Activated gamma-delta T cell treated with Interleukin-2 at 50 U/mL for 16 hours (primary cell): ENCODE data around the gene PYGB.
"Not testable (repeated sequence)": the region's sequence is repeated elsewhere in the genome, so short reads cannot be mapped to it uniquely, and the experiment has no call there.

Experiments
- DNase-seq: peaks from one replicate; pipeline ENCODE4 v3.0.0-alpha.2; 2020

The PYGB gene

DNA sequence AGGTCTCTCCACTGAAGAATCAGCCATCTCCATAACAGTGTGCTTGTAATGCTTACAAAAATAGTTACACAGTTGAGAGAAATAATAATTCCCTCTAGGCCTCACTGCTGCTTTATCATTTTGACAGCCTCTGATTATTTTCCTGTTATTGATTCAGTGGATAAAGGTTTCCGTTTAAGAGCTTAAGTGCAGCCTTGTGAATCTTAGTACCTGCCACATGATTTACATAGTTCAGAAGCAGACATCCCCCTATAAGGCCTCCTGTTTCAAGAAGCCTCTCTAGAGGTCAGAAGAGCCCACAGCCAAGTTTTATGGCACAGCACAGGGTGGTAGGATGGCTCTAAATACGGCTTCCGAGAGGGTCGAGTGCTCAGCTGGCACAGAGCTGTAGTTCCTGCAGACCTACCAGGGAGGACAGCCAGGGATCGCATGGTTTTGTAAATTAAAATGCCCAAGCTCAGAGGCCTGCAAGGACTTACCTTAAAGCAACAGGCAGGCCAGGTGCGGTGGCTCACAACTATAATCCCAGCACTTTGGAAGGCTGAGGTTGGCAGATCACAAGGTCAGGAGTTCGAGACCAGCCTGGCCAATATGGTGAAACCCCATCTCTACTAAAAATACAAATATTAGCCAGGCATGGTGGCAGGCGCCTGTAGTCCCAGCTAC lies 17.6 kb upstream of the PYGB start:
- DNase-seq: no peak

DNA sequence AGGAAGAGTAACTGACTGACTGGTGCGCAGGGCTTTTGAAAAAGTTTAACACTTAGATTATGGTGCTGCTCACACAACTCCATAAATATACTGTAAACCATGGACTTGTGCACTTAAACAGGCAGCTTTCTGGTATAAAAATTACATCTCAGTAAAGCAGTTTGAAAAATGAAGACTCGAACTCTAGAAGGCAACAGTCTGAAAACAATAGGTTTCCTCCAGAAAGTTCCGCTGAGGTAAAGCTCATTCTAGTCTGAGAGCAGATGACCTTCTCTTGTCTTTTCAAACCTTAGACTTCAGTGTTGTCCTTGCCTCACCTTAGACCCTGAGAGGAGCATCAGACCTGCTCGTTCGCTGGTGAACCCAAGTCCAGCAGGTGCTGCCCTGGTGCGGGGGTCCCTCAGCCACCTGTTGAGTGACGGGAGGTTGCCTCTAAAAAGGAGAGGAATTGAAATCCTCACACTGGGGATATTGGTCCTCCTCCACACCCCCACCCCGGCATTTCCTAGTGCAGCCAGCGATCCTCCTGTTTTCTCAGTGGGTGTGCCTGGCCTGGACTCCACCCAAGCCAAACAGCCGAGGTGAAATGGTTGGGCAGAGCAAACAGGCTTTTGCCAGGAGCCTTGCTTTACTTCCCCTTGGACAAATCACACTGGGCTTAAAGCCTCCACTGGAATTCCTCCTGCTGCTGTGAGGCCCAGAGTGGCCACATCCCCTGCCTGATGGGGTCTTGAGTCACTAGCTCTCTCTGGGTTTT lies 14.7 kb upstream of the PYGB start:
- no peak for DNase-seq

DNA sequence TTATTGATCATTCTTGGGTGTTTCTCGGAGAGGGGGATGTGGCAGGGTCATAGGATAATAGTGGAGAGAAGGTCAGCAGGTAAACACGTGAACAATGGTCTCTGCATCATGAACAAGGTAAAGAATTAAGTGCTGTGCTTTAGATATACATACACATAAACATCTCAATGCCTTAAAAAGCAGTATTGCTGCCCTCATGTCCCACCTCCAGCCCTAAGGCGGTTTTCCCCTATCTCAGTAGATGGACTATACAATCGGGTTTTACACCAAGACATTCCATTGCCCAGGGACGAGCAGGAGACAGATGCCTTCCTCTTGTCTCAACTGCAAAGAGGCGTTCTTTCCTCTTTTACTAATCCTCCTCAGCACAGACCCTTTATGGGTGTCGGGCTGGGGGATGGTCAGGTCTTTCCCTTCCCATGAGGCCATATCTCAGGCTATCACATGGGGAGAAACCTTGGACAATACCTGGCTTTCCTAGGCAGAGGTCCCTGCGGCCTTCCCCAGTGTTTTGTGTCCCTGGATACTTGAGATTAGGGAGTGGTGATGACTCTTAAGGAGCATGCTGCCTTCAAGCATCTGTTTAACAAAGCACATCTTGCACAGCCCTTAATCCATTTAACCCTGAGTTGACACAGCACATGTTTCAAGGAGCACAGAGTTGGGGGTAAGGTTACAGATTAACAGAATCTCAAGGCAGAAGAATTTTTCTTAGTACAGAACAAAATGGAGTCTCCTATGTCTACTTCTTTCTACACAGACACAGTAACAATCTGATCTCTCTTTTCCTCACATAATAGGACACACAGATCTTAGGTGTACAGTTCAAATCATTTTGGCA lies 13.7 kb upstream of the PYGB start:
- DNase-seq: not testable (repeated sequence)

DNA sequence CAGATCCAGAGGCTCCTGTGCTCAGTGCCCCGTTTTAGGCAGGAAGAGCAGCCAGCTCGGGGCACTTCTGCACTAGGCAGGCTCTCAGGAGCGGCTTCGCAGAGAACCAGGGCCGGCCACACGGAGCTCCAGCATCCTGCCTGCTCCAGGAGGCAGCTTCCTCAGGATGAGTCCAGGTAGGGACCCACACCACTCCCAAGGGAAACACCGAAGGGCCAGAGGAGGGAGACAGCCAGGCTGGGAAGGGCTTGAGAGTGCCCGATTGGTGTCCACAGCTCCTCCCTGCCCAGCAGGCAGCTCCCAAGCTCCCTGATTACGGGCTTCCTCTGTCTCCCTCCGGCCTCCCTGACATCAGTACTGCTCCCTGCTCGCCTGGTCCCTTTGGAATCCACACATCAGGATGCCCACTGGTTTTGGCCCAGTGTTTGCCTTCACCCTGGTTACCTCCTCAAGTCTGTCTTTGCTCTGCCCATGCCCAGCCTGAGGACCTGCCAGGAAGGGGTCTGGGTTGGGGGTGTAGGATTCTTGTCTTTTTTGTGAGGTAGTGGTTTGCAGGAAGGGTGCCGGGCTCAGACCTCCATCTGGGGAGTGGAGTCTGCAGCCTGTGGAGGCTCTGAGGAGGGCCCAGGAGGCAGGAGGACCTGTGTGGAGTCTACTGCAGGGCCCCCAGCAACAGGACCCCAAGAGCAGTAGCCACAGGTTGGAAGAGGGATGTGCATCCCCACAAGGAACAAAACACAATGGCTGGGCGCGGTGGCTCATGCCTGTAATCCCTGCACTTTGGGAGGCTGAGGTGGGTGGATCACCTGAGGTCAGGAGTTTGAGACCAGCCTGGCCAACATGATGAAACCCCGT lies 11.2 kb upstream of the PYGB start:
- DNase-seq: no peak

DNA sequence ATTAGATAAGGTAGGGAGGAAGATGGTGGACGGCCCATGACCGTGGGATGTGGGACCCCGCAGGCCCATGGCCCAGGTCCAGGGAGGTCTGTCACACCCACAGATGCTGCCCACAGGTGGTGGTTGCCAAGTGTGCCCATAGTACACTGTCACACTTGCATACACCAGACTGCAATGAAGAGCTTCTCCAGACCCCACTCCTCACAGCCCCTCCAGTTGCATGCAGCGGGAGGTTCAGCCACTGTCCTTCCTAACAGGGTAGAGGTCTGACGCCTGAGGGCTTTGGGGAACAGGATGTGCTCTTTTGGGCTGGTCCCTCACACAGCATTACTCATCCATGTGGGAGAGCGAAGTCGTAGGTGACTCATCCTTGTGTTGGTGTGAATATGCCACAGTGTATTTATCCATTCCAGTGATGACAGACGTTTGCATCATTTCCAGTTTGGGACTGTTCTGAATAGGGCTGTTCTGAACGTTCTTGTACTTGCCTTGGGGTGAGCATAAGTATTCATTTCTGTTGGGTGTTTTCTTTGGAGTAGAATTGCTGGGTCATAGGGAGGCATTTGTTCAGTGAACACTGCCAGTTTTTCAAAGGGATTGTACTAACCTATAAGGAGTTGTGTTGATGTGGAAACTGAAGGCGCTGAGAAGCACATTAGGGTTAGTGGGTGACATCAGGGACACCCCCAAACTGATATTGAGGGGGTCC lies 10.1 kb upstream of the PYGB start:
- DNase-seq: no peak

DNA sequence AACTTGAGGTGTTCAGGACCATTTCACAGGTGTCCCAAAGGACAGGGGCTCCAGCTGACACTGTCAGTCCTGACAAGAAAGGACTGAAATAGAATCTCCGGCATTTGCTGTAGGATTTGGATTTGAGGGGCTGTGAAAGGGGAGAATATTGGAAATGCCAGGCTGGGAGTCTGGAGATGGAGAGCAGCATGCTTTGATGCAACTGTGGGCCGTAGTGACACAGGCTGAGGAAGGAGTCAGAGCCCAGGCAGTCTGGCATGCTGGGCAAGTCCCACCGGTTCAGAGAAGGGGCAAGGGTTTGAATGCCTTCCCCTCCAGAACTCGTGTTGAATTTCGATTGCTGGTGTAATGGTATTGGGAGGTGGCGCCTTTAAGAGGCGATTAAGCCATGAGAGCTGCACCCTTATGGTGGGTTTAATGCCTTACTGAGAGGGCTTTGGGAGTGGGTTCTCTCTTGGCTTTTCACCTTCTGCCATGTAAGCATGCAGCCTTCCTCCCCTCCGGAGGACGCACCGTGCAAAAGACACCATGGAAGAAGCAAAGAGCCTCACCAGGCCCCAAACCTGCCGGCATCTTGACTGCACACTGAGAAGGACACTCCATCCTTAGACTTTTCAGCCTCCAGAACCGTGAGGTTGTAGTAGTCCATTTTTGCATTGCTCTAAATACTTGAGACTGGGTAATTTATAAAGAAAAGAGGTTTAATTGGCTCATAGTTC lies 9.4 kb upstream of the PYGB start:
- no peak for DNase-seq

DNA sequence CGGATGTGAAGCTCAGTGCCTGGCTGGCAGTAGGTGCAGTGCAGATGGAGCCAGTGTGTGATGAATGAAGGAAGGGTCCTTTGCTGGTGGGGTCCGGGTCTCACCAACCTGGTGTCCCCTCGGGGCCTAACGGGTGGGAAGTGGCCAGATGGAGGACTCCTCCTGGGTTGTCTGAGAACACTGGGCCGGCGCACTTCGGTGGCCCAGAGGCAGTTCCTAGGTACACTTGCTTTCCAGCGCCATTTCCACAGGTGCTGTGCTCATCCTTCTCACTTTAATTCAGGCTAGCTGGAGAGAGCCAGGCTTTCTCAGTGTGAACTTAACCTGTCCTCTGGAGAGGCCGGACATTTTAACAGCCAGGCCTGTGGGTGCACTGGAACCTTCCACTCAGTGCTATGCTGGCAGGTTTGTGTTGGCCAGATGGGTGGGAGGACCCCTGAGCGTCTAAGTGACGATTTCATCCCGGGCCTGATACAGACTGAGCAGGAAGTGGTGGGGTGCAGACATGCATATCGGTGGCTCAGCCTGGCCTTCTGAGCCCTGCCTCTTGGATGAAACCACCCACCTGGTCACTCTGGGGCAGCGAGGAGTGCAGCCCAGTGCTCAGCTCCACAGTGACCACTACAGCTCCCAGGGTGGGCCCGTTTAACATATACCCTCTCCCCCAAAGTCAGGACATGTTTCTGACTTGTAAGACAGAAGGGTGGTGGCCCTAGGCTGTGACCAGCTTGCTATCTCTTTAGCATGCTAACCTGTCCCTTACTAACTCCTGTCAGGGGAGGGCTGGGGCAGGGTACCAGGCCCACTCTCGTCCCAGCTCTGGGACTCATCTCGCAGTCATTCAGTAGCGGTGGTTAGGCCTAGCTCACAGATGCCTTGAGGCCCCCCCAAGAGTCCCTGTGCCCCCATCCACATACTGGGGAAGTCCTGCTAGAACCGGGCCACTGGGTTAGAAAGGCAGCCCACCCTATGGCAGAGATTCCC lies 8.2 kb upstream of the PYGB start:
- no peak for DNase-seq

DNA sequence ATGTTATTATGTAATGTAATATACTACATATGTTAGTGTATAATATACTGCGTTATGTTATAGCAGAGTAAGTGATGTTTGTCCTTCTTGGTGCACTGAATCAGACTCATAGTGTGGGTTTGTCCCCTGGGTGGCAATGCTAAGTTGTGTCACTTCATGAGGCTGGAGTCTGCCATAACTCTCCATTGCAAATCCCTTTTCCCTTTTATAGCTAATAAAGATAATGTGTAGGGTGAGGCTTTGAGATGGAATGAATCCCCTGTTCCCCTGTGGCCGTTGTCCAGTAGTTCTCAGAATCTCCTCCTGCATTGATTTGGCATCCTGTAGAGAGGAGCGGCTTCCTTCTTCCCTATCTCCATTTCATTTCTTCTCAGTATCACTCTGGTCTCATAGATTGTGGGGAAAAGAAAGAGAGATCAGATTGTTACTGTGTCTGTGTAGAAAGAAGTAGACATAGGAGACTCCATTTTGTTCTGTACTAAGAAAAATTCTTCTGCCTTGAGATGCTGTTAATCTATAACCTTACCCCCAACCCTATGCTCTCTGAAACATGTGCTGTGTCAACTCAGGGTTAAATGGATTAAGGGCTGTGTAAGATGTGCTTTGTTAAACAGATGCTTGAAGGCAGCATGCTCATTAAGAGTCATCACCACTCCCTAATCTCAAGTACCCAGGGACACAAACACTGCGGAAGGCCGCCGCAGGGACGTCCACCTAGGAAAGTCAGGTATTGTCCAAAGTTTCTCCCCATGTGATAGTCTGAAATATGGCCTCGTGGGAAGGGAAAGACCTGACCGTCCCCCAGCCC lies 6.8 kb upstream of the PYGB start:
- DNase-seq: not testable (repeated sequence)

DNA sequence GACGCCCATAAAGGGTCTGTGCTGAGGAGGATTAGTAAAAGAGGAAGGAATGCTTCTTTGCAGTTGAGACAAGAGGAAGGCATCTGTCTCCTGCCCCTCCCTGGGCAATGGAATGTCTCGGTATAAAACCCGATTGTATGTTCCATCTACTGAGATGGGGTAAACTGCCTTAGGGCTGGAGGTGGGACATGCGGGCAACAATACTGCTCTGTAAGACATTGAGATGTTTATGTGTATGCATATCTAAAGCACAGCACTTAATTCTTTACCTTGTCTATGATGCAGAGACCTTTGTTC lies 6.3 kb upstream of the PYGB start:
- DNase-seq: not testable (repeated sequence)

DNA sequence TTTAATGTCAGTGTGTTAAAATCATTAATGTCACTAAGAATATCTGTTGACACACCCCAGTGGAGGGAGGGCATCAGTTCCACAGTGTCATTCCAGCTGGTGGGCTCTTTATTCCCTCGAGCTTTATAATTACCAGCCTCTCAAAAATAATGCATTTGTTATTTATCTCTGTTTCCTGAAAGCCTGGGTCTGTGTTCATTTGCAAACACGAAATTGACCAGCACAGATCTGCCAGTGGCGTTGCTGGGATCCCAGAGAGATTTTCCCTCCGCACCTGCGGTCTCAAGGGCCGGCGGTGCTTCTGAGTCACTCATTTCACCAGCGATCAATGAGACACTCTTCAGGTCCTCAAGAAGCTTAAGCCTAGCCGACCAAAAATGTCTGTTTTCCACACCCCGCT lies 5.7 kb upstream of the PYGB start:
- DNase-seq: no peak

DNA sequence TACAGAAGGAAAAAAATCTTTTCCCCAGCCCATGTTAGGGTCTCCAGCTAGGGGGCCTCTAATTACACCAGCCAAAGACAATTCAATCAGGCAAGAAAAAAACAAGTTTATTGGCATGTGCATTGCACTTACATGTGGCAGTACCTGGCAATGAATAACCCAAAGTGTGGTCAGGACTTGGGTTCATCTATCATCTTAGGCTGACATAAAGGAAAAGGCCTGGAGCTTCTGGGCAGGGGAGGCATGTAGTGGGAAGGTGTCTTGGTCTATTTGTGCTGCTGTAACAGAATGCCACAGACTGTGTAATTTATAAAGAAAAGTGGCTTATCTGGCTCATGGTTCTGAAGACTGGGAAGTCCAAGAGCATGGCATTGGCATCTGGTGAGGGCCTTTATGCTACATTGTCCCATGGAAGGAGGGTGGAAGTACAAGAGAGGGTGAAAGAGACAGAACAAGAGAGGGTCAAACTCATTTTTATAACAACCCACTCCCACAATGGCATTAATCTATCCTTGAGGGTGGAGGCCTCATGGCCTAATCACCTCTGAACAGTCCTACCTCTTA lies 4.4 kb upstream of the PYGB start:
- no peak for DNase-seq

DNA sequence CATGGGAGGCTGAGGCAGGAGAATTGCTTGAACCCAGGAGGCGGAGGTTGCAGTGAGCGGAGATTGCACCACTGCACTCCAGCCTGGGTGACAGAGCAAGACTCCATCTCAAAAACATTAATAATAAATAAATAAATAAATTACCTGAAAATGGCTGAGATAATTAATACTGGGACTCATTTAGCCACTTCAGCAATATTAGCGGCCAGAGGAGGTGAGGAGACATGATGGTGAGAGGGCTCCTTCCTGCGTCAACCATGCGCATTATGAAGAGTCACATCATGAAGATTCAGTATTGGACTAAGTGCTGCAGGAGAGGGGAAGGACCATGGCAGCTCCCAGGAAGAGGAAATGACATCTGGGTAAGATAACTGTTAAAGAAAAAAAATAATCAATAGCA lies 2.9 kb upstream of the PYGB start:
- no peak for DNase-seq

DNA sequence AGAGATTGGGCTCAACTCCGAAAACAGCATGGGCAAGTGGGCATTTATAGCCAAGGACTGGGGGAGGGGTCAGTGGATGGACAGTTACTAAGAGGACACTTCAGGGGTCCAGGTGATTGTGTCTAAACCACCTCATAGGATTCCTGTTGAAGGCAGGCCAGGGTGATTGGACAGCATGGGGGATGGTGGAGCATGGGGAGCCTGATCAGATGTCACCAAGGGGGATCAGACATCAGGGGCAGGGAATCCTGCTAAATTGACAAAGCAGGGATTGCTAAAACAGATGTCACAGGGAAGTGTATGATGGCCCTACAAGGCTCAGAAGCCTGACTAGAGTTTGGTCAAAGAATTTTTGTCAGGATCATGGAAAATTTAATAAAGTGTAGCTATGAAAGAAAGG lies 2.4 kb upstream of the PYGB start:
- no peak for DNase-seq

DNA sequence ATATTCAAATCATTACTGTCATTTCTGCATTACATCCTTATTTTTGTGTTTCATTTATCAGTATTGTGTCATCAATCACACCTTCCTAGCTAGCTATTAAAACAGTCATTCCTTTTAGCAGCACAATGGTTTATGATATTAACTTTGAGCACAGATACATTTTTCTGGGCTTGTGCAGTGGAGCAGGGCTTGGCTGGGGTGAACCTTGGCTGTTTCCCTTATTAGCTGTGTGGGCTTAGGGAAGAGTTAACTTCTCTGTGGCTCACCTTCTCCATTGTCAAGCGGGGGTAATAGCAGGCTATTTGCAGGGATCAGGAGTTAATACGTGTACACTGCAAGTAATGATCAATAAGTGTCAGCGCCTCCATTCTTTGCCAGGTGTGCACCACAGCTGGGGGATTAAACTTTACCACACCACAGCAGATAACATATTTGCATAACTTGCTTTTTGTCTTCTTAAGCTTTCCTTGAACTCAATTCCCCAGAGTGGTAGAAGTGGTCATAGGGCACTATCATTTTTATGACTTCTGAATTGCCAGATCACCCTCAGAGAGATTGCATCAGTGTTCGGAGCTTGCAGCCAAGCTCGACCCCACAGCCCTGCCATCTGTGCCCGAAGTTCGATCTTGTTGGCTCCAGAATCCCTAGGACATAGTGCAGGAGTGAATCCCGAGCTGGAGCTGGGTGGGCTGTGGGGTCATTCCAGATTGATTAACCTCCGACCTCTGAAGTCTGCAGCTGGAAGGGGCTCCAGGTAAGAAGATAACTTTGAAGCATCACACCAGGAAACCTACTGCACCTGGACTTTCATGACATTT lies 1.5 kb upstream of the PYGB start:
- no peak for DNase-seq

DNA sequence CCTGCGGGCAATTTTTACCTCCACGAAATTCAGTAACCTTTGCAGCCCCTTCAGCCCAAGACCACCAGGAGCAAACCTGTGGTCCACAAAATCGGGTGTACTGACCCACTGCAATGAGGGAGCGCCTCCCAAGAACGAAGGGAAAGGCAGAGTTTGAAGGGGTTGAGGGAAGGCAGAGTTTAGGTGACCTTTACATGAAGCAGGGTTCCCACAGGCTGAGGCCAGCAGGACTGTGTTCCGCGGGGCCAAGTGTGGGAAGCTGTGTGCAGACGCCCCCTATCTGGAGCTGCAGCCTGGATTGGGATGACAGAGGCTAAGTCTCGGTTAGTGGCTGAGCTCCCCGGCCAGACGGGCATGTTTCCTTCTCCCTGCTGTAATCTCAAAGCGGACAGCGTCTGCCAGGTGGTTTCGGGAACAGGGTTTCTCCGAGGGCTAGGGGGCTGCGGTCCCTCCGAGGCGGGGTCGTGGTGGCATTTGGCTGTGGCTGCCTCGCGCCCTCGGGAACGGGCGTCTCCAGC lies 826 bp upstream of the PYGB start:
- DNase-seq: no peak

DNA sequence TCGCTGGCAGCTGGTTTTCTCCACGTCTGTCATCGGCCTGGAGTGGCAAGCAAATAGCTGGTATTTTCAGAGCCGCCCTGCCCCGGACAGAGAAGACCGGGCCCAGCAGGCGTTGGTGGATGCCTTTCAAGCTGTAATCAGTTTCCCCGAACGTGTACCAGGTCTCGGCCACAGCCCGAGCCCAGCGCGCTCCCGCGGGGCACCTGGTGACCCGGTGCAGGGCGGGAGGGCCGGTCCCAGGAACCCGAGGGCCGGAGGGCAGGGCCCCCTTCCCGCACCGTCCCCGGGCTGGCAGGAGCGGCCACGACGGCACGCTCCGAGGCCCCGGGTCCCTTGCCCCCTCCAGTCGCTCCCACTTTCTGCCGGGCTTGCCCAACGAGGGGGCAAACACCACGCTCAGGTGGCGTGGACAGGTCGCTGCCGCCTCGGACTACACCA lies 348 bp upstream of the PYGB start:
- no peak for DNase-seq

DNA sequence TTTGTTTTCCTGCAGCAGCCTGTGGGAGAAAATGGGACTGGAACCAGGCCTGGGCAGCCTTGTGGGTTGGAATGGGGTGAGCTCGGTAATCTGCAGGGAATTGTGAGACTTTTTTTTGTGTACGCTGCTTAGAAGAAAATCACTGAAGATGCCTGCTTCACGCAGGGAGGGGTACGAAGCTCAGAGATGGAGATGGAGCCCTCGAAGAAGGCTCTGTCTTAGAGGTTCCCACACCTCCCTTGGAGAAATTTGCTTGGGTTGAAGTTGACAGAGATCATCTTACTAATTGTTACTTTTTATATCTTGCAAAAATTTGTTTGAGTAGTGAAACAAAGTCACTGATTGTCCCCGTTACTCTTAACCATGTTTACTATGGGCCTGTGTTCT lies 894 bp downstream of the PYGB start:
- DNase-seq: no peak
